GM12892 (cell line): Measurements from ENCODE around the gene CABP4.
A peak's percentile ranks its signal among the peaks of the same experiment; 100 is the strongest.
"Not testable (repeated sequence)": the region's sequence is repeated elsewhere in the genome, so short reads cannot be mapped to it uniquely, and the experiment has no call there.

ENCODE experiments used
- DNase-seq: peaks from one replicate; pipeline ENCODE4 v3.0.0; 2011; ENCODE audit not compliant: insufficient read length
- FAIRE-seq: peaks from 2 replicates; lab custom pipeline; 2011; peaks lifted over from hg19 to GRCh38; lab: Jason Lieb, UNC
- POLR2A ChIP-seq: IDR thresholded peaks from 2 replicates; pipeline ENCODE4 v1.6.1; 2011; ENCODE audit warnings: low read depth, low read length, control low read depth
- POLR2AphosphoS5 ChIP-seq: IDR thresholded peaks from 2 replicates; pipeline ENCODE4 v1.6.1; 2011; ENCODE audit warnings: low read depth, low read length, control low read depth
- TAF1 ChIP-seq: IDR thresholded peaks from 2 replicates; pipeline ENCODE4 v1.6.1; 2011; ENCODE audit warnings: low read depth, mild to moderate bottlenecking, control low read depth, low read length, borderline replicate concordance

CABP4 gene

GRCh38 chr11:67482827-67483798, 28.0 kb downstream of the CABP4 start, which contains the start of gene AIP:
Gene AIP, plus strand, starts transcription at chr11:67483026. Its CDS starts 133 bp downstream, at chr11:67483159.
- FAIRE-seq (peak; percentile 99), DNase-seq (peak; percentile 92)

GRCh38 chr11:67483831-67484665, 28.9 kb downstream of the CABP4 start:
- no peak; the same call in 1 of the 2 replicates for TF ChIP-seq POLR2AphosphoS5
- TF ChIP-seq TAF1, result no peak
- TF ChIP-seq POLR2A, result no peak
- FAIRE-seq, result no peak
- DNase-seq, result no peak

More at GRCh38 chr11:67482827-67483798, 28.0 kb downstream of the CABP4 start, which contains the start of gene AIP:
- TF ChIP-seq POLR2AphosphoS5, result peak; percentile 71
- peak; percentile 71 for TF ChIP-seq POLR2A
- peak; percentile 88 for TF ChIP-seq TAF1

GRCh38 chr11:67484847-67485311, 29.7 kb downstream of the CABP4 start:
- FAIRE-seq (no peak), DNase-seq (no peak)
- no peak for TF ChIP-seq TAF1
- TF ChIP-seq POLR2AphosphoS5, result peak; percentile 66; the same call in 1 of the 2 replicates
- peak; percentile 72 for TF ChIP-seq POLR2A

- TF ChIP-seq POLR2AphosphoS5 (peak; percentile 81), POLR2A (peak; percentile 75)
- DNase-seq, FAIRE-seq: not testable (repeated sequence)
Measured at GRCh38 chr11:67485873-67486361, 30.8 kb downstream of the CABP4 start.

GRCh38 chr11:67486481-67487195, 31.5 kb downstream of the CABP4 start:
- FAIRE-seq (peak; percentile 99), DNase-seq (peak; percentile 75)
- TF ChIP-seq TAF1 (no peak), POLR2AphosphoS5 (peak; percentile 44; the same call in 1 of the 2 replicates), POLR2A (peak; percentile 48; the same call in 1 of the 2 replicates)

GRCh38 chr11:67489203-67489884, 34.2 kb downstream of the CABP4 start:
- TF ChIP-seq TAF1, result no peak
- TF ChIP-seq POLR2AphosphoS5, result no peak
- no peak for TF ChIP-seq POLR2A
- no peak for FAIRE-seq
- peak; percentile 4 for DNase-seq

GRCh38 chr11:67489885-67490726, 35.0 kb downstream of the CABP4 start:
- FAIRE-seq, result peak; percentile 5
- DNase-seq, result no peak
- no peak for TF ChIP-seq POLR2AphosphoS5
- no peak for TF ChIP-seq TAF1
- no peak; the same call in 1 of the 2 replicates for TF ChIP-seq POLR2A

- no peak for DNase-seq
- no peak for TF ChIP-seq POLR2AphosphoS5
- TF ChIP-seq TAF1, result no peak
- TF ChIP-seq POLR2A, result no peak; the same call in 1 of the 2 replicates
- FAIRE-seq, result no peak
Measured at GRCh38 chr11:67490727-67491065, 35.5 kb downstream of the CABP4 start.
